GM23338 (cell line): Measurements from ENCODE around the gene SERTAD3. TPM values are rescaled to one million over a fixed set of nuclear protein-coding genes. Genes with fewer than 3 reads are reported as not detected.

Source experiments
- ATAC-seq: fragments of 200-7000 bp; cut with Tn5 transposase; 3 replicates; pipeline ENCODE4 v1.9.1; 2020
- DNase-seq: peaks from one replicate; pipeline ENCODE4 v3.0.0-alpha.2; 2015; ENCODE audit warnings: low spot score
- H2AFZ ChIP-seq: fragments of 200-600 bp; sonication (generic); 2 replicates; pipeline ENCODE4 v1.8.0; 2016; ENCODE audit warnings: antibody characterized with exemption, mild to moderate bottlenecking, moderate library complexity
- H3F3A ChIP-seq: fragments of 200-600 bp; sonication (generic); replicated peaks from 2 replicates; pipeline ENCODE4 v1.8.0; 2017; ENCODE audit warnings: antibody characterized with exemption, mixed run types, low read depth
- H3K27ac ChIP-seq: fragments of 200-600 bp; sonication (generic); 2 replicates; pipeline ENCODE4 v1.6.1; 2016; ENCODE audit warnings: low read depth
- H3K27me3 ChIP-seq: fragments of 200-600 bp; sonication (generic); 2 replicates; pipeline ENCODE4 v1.8.0; 2016; ENCODE audit warnings: mild to moderate bottlenecking, mixed run types, moderate library complexity; ENCODE audit not compliant: insufficient read depth
- H3K36me3 ChIP-seq: fragments of 200-600 bp; sonication (generic); 2 replicates; pipeline ENCODE4 v1.8.0; 2016; ENCODE audit warnings: mild to moderate bottlenecking; ENCODE audit not compliant: insufficient read depth
- H3K4me1 ChIP-seq: fragments of 200-600 bp; sonication (generic); 2 replicates; pipeline ENCODE4 v1.8.0; 2016; ENCODE audit warnings: mild to moderate bottlenecking, moderate library complexity; ENCODE audit not compliant: insufficient read depth
- H3K4me2 ChIP-seq: fragments of 200-600 bp; sonication (generic); 2 replicates; pipeline ENCODE4 v1.7.1; 2017; ENCODE audit warnings: mixed run types
- H3K4me3 ChIP-seq: fragments of 200-600 bp; sonication (generic); 2 replicates; pipeline ENCODE4 v1.6.1; 2016; ENCODE audit warnings: mixed run types
- H3K79me2 ChIP-seq: fragments of 200-600 bp; sonication (generic); replicated peaks from 2 replicates; pipeline ENCODE4 v1.8.0; 2017; ENCODE audit warnings: mild to moderate bottlenecking; ENCODE audit not compliant: insufficient read depth
- H3K9me2 ChIP-seq: fragments of 200-600 bp; sonication (generic); 2 replicates; pipeline ENCODE4 v1.8.0; 2017; ENCODE audit not compliant: insufficient read depth
- H4K20me1 ChIP-seq: fragments of 200-600 bp; sonication (generic); replicated peaks from 2 replicates; pipeline ENCODE4 v1.8.0; 2017; ENCODE audit warnings: mild to moderate bottlenecking; ENCODE audit not compliant: insufficient read depth
- H3K27ac Mint-ChIP-seq: 2 replicates; pipeline ENCODE4 v1.8.0; 2020; ENCODE audit warnings: inconsistent platforms, mild to moderate bottlenecking, moderate library complexity, mixed read lengths
- H3K27me3 Mint-ChIP-seq: 3 replicates; pipeline ENCODE4 v1.8.0; 2022; ENCODE audit warnings: low read depth, mild to moderate bottlenecking, moderate library complexity, mixed read lengths, inconsistent platforms; ENCODE audit not compliant: insufficient read depth, poor library complexity
- H3K36me3 Mint-ChIP-seq: 3 replicates; pipeline ENCODE4 v1.8.0; 2021; ENCODE audit warnings: low read depth, mild to moderate bottlenecking, inconsistent platforms, moderate library complexity, mixed read lengths
- H3K4me1 Mint-ChIP-seq: 3 replicates; pipeline ENCODE4 v1.8.0; 2020; ENCODE audit warnings: mild to moderate bottlenecking, inconsistent platforms, mixed read lengths
- H3K4me3 Mint-ChIP-seq: 3 replicates; pipeline ENCODE4 v1.8.0; 2021; ENCODE audit warnings: moderate library complexity, mild to moderate bottlenecking, inconsistent platforms, mixed read lengths
- H3K9me3 Mint-ChIP-seq: 3 replicates; pipeline ENCODE4 v1.8.0; 2020; ENCODE audit warnings: moderate library complexity, mild to moderate bottlenecking, inconsistent platforms, mixed read lengths
- EZH2 ChIP-seq: fragments of 200-600 bp; sonication (generic); IDR thresholded peaks from one replicate; pipeline ENCODE4 v1.8.0; 2017; ENCODE audit warnings: antibody characterized with exemption, mild to moderate bottlenecking, low read depth; ENCODE audit not compliant: unreplicated experiment
- EZH2phosphoT487 ChIP-seq: fragments of 200-600 bp; sonication (generic); IDR thresholded peaks from one replicate; pipeline ENCODE4 v1.8.1; 2018; ENCODE audit warnings: antibody characterized with exemption; ENCODE audit not compliant: unreplicated experiment
- JUNB ChIP-seq: IDR thresholded peaks from one replicate; pipeline ENCODE4 v1.6.1; 2016; ENCODE audit warnings: antibody characterized with exemption; ENCODE audit not compliant: unreplicated experiment
- NANOG ChIP-seq: IDR thresholded peaks from 2 replicates; pipeline ENCODE4 v1.6.1; 2016; ENCODE audit warnings: antibody characterized with exemption, borderline replicate concordance
- STAT1 ChIP-seq: IDR thresholded peaks from one replicate; pipeline ENCODE4 v1.6.1; 2016; ENCODE audit warnings: antibody characterized with exemption; ENCODE audit not compliant: unreplicated experiment
- ZNF114 ChIP-seq: fragments of 250-450 bp; sonication (Bioruptor Pico); IDR thresholded peaks from 2 replicates; pipeline ENCODE4 v1.5.0; 2020; ENCODE audit warnings: mild to moderate bottlenecking, moderate library complexity
- polyA plus RNA-seq: library from polyadenylated mRNA; unstranded; fragments of >200 nt; fragmentation: Nextera tagmentation; extraction: Ambion mirVana; gene quantifications from 2 replicates; pipeline ENCODE4 v1.2.1, GENCODE V29; 2016
- total RNA-seq: library from RNA; depleted of rRNA; stranded (reverse); fragments of >200 nt; shearing (Covaris generic); gene quantifications from 2 replicates; pipeline ENCODE4 v1.2.3, GENCODE V29; 2014
- TF ChIP-seq, protein P1 (sequence below): fragments of 250-450 bp; sonication (Bioruptor Pico); IDR thresholded peaks from 2 replicates; pipeline ENCODE4 v1.5.0; 2020; ENCODE audit warnings: mild to moderate bottlenecking, moderate library complexity
- TF ChIP-seq, protein P2 (sequence below), 2 experiments: fragments of 200-600 bp in 1 of 2; sonication (generic) in 1 of 2; conservative IDR thresholded peaks; 2 replicates each; pipeline versions ENCODE4 v1.5.1 to v1.6.1; 2016 to 2017; ENCODE audit warnings: antibody characterized with exemption in 2 of 2, low read depth in 2 of 2, mild to moderate bottlenecking in 2 of 2, moderate library complexity in 1 of 2

SERTAD3 gene
- total and polyA plus RNA-seq, 2 experiments from 2014 or later = 15.4 to 24.1 TPM

DNA sequence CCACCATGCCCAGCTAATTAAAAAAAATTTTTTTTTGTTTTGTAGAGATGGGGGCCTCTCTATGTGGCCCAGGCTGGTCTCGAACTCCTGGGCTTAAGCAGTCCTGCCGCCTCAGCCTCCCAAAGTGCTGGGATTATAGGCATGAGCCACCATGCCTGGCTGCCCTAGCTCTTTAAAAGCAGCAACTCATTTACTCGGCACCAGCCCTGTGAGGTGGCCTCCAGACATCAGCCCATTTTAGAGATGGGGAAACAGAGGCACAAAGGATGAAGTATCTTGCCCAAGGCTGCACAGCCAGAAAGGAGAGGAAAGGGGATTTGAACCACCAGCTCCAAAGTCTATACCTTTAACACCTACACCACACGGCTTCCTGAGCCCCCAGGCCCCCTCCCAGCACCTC is 31.3 kb downstream of the SERTAD3 start (continued):
- TF ChIP-seq, protein P1, sequence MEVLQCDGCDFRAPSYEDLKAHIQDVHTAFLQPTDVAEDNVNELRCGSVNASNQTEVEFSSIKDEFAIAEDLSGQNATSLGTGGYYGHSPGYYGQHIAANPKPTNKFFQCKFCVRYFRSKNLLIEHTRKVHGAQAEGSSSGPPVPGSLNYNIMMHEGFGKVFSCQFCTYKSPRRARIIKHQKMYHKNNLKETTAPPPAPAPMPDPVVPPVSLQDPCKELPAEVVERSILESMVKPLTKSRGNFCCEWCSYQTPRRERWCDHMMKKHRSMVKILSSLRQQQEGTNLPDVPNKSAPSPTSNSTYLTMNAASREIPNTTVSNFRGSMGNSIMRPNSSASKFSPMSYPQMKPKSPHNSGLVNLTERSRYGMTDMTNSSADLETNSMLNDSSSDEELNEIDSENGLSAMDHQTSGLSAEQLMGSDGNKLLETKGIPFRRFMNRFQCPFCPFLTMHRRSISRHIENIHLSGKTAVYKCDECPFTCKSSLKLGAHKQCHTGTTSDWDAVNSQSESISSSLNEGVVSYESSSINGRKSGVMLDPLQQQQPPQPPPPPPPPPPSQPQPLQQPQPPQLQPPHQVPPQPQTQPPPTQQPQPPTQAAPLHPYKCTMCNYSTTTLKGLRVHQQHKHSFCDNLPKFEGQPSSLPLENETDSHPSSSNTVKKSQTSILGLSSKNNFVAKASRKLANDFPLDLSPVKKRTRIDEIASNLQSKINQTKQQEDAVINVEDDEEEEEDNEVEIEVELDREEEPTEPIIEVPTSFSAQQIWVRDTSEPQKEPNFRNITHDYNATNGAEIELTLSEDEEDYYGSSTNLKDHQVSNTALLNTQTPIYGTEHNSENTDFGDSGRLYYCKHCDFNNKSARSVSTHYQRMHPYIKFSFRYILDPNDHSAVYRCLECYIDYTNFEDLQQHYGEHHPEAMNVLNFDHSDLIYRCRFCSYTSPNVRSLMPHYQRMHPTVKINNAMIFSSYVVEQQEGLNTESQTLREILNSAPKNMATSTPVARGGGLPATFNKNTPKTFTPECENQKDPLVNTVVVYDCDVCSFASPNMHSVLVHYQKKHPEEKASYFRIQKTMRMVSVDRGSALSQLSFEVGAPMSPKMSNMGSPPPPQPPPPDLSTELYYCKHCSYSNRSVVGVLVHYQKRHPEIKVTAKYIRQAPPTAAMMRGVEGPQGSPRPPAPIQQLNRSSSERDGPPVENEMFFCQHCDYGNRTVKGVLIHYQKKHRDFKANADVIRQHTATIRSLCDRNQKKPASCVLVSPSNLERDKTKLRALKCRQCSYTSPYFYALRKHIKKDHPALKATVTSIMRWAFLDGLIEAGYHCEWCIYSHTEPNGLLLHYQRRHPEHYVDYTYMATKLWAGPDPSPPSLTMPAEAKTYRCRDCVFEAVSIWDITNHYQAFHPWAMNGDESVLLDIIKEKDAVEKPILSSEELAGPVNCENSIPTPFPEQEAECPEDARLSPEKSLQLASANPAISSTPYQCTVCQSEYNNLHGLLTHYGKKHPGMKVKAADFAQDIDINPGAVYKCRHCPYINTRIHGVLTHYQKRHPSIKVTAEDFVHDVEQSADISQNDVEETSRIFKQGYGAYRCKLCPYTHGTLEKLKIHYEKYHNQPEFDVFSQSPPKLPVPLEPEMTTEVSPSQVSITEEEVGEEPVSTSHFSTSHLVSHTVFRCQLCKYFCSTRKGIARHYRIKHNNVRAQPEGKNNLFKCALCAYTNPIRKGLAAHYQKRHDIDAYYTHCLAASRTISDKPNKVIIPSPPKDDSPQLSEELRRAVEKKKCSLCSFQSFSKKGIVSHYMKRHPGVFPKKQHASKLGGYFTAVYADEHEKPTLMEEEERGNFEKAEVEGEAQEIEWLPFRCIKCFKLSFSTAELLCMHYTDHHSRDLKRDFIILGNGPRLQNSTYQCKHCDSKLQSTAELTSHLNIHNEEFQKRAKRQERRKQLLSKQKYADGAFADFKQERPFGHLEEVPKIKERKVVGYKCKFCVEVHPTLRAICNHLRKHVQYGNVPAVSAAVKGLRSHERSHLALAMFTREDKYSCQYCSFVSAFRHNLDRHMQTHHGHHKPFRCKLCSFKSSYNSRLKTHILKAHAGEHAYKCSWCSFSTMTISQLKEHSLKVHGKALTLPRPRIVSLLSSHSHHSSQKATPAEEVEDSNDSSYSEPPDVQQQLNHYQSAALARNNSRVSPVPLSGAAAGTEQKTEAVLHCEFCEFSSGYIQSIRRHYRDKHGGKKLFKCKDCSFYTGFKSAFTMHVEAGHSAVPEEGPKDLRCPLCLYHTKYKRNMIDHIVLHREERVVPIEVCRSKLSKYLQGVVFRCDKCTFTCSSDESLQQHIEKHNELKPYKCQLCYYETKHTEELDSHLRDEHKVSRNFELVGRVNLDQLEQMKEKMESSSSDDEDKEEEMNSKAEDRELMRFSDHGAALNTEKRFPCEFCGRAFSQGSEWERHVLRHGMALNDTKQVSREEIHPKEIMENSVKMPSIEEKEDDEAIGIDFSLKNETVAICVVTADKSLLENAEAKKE (CRISPR knock-in tag) = no peak
- TF ChIP-seq STAT1 = no peak

DNA sequence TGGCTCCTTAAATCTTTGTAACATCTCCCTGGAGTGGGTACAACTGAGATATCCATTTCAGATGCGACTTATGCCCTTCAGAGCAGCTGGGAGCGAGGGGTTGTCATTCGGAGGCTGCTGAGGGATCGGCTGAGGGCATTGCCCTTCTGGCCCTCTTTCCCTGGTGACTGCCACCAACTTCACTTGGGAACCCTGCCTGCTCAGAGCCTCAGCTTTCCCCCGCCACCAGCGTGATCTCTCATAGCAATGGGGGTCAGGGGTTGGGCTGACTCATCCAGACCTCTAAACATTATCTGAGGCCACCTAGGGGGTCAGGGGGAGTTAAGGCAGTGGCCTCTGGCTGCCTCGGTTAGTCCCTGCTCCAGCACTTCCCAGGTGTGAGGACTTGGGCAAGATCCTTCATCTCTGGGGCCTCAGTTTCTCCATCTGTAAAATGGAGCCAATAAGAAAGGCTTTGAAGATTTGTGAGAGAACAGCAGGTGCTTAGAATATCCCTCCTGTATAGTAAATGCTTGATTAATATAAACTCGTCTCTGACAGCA is 32.1 kb downstream of the SERTAD3 start:
- no peak overlapping the region for H3K4me3 ChIP-seq
- Mint-ChIP-seq H3K27me3 (peaks cover 4% of the 10 kb centered on the region), H3K4me3 (no peak overlapping the region; the same call in 2 of the 3 replicates), H3K36me3 (no peaks in the 10 kb centered on the region), H3K9me3 (no peaks in the 10 kb centered on the region), H3K27ac (no peak overlapping the region), H3K4me1 (peaks cover 33% of the 10 kb centered on the region)
- peaks cover 25% of the 10 kb centered on the region for H3K4me1 ChIP-seq
- no peak overlapping the region for H2AFZ ChIP-seq
- no peaks in the 10 kb centered on the region for H3K36me3 ChIP-seq
- no peak overlapping the region for H3K27ac ChIP-seq
- no peaks in the 10 kb centered on the region for H4K20me1 ChIP-seq
- H3K79me2 ChIP-seq = no peaks in the 10 kb centered on the region
- no peaks in the 10 kb centered on the region for H3K27me3 ChIP-seq
- H3K4me2 ChIP-seq = no peak overlapping the region
- ATAC-seq (no peak), DNase-seq (no peak)
- H3F3A ChIP-seq = 0 out of 2 replicates have a peak, but pooled peaks cover 3% of the 10 kb centered on the region
- no peaks in the 10 kb centered on the region for H3K9me2 ChIP-seq
- TF ChIP-seq, protein P2, sequence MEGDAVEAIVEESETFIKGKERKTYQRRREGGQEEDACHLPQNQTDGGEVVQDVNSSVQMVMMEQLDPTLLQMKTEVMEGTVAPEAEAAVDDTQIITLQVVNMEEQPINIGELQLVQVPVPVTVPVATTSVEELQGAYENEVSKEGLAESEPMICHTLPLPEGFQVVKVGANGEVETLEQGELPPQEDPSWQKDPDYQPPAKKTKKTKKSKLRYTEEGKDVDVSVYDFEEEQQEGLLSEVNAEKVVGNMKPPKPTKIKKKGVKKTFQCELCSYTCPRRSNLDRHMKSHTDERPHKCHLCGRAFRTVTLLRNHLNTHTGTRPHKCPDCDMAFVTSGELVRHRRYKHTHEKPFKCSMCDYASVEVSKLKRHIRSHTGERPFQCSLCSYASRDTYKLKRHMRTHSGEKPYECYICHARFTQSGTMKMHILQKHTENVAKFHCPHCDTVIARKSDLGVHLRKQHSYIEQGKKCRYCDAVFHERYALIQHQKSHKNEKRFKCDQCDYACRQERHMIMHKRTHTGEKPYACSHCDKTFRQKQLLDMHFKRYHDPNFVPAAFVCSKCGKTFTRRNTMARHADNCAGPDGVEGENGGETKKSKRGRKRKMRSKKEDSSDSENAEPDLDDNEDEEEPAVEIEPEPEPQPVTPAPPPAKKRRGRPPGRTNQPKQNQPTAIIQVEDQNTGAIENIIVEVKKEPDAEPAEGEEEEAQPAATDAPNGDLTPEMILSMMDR (conservative IDR thresholded peaks at IDR 0.05; ENCODE audit: low read depth in 2 of 2) = no peak
- TF ChIP-seq, protein P1 (CRISPR knock-in tag) = no peak
- TF ChIP-seq JUNB = no peak
- no peak for TF ChIP-seq NANOG
- TF ChIP-seq EZH2 = no peak
- TF ChIP-seq ZNF114 (CRISPR knock-in tag) = no peak
- no peak for TF ChIP-seq EZH2phosphoT487
